Prostate gland (tissue), 2 donors: ENCODE data around the gene AMOTL2.

Source experiments
- POLR2AphosphoS5 ChIP-seq: sonication (generic); formaldehyde crosslinking; IDR thresholded peaks from one replicate; pipeline ENCODE4 v1.6.1; 2017; ENCODE audit warnings: antibody characterized with exemption
- TF ChIP-seq, protein P1 (sequence below), 4 experiments: fragments of 200-600 bp in 2 of 4; fragments of 450-650 bp in 2 of 4; sonication (generic) in 2 of 4; IDR thresholded peaks; 1 replicate in 3 of 4; 2 replicates in 1 of 4; pipeline ENCODE4 v1.5.1; 2016 to 2019; ENCODE audit warnings: antibody characterized with exemption in 4 of 4, mild to moderate bottlenecking in 2 of 4, moderate library complexity in 2 of 4

DNA sequence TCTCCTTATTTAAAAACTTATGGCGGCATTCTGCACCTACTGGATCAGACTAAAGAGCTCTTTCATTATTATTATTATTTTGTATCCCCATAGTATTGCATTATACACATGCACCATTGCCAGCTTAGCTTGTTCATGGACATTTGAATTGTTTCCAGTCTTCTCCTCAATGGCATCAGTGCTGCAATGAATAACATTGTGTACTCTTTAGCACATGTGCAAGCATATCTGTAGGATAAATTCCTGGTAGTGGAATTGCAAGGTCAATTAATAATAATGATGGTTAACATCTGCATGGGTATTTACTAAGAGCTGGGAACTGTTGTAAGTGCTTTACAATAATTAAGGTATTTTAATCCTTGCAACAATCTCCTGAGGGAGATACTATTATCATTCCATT lies 52.0 kb downstream of the AMOTL2 start:
- no peak for TF ChIP-seq POLR2AphosphoS5
- TF ChIP-seq, protein P1, sequence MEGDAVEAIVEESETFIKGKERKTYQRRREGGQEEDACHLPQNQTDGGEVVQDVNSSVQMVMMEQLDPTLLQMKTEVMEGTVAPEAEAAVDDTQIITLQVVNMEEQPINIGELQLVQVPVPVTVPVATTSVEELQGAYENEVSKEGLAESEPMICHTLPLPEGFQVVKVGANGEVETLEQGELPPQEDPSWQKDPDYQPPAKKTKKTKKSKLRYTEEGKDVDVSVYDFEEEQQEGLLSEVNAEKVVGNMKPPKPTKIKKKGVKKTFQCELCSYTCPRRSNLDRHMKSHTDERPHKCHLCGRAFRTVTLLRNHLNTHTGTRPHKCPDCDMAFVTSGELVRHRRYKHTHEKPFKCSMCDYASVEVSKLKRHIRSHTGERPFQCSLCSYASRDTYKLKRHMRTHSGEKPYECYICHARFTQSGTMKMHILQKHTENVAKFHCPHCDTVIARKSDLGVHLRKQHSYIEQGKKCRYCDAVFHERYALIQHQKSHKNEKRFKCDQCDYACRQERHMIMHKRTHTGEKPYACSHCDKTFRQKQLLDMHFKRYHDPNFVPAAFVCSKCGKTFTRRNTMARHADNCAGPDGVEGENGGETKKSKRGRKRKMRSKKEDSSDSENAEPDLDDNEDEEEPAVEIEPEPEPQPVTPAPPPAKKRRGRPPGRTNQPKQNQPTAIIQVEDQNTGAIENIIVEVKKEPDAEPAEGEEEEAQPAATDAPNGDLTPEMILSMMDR (IDR thresholded peaks at IDR 0.05), result no peak
